ENCODE data around the gene ATP8A2.

DNA sequence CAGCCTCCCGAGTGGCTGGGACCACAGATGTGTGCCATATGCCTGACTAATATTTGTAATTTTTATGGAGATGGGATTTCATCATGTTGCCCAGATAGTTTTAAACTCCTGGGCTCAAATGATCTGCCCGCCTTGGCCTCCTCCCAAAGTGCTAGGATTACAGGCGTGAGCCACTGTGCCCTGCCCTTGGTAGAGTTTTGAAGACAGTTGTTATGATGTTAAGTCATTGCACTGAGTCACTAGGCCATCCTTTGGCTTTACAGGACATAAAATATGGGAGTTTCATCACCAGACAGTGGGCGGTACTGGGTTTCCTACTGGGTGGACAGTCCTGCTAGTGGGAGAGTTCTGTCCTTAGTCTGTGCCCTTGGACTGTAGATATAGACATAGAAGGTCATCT lies 282.5 kb downstream of the ATP8A2 start:
- TF ChIP-seq, protein P1, sequence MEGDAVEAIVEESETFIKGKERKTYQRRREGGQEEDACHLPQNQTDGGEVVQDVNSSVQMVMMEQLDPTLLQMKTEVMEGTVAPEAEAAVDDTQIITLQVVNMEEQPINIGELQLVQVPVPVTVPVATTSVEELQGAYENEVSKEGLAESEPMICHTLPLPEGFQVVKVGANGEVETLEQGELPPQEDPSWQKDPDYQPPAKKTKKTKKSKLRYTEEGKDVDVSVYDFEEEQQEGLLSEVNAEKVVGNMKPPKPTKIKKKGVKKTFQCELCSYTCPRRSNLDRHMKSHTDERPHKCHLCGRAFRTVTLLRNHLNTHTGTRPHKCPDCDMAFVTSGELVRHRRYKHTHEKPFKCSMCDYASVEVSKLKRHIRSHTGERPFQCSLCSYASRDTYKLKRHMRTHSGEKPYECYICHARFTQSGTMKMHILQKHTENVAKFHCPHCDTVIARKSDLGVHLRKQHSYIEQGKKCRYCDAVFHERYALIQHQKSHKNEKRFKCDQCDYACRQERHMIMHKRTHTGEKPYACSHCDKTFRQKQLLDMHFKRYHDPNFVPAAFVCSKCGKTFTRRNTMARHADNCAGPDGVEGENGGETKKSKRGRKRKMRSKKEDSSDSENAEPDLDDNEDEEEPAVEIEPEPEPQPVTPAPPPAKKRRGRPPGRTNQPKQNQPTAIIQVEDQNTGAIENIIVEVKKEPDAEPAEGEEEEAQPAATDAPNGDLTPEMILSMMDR (IDR thresholded peaks at IDR 0.05), result no peak
- TF ChIP-seq POLR2AphosphoS5 (IDR thresholded peaks at IDR 0.05; ENCODE audit: low read depth, low read length), result no peak
- no peak for TF ChIP-seq TCF7L2 (IDR thresholded peaks at IDR 0.05; ENCODE audit: low read depth, low read length)
- TF ChIP-seq, protein P2, sequence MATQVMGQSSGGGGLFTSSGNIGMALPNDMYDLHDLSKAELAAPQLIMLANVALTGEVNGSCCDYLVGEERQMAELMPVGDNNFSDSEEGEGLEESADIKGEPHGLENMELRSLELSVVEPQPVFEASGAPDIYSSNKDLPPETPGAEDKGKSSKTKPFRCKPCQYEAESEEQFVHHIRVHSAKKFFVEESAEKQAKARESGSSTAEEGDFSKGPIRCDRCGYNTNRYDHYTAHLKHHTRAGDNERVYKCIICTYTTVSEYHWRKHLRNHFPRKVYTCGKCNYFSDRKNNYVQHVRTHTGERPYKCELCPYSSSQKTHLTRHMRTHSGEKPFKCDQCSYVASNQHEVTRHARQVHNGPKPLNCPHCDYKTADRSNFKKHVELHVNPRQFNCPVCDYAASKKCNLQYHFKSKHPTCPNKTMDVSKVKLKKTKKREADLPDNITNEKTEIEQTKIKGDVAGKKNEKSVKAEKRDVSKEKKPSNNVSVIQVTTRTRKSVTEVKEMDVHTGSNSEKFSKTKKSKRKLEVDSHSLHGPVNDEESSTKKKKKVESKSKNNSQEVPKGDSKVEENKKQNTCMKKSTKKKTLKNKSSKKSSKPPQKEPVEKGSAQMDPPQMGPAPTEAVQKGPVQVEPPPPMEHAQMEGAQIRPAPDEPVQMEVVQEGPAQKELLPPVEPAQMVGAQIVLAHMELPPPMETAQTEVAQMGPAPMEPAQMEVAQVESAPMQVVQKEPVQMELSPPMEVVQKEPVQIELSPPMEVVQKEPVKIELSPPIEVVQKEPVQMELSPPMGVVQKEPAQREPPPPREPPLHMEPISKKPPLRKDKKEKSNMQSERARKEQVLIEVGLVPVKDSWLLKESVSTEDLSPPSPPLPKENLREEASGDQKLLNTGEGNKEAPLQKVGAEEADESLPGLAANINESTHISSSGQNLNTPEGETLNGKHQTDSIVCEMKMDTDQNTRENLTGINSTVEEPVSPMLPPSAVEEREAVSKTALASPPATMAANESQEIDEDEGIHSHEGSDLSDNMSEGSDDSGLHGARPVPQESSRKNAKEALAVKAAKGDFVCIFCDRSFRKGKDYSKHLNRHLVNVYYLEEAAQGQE (IDR thresholded peaks at IDR 0.05; ENCODE audit: insufficient read depth in 1 of 2, low read depth in 2 of 2, low read length in 1 of 2), result no peak
- no peak for TF ChIP-seq SIN3A (IDR thresholded peaks at IDR 0.05; ENCODE audit: borderline replicate concordance, insufficient read depth, low read depth, low read length)

Data from Panc1 (cell line).